Measurements from ENCODE around the gene ELAVL4.

ELAVL4 gene

GRCh38 chr1:50084389-50084788 is 24.3 kb upstream of the ELAVL4 start:
- no peak for DNase-seq (ENCODE audit: extremely low spot score)
- ChIA-PET CTCF (interaction anchor here (2.4 kb wide), 1 partner anchor 11 kb away, joined by 6 read pairs; no protein-coding TSS in a partner anchor), POLR2A (no interaction called here)
- TF ChIP-seq, protein P1, sequence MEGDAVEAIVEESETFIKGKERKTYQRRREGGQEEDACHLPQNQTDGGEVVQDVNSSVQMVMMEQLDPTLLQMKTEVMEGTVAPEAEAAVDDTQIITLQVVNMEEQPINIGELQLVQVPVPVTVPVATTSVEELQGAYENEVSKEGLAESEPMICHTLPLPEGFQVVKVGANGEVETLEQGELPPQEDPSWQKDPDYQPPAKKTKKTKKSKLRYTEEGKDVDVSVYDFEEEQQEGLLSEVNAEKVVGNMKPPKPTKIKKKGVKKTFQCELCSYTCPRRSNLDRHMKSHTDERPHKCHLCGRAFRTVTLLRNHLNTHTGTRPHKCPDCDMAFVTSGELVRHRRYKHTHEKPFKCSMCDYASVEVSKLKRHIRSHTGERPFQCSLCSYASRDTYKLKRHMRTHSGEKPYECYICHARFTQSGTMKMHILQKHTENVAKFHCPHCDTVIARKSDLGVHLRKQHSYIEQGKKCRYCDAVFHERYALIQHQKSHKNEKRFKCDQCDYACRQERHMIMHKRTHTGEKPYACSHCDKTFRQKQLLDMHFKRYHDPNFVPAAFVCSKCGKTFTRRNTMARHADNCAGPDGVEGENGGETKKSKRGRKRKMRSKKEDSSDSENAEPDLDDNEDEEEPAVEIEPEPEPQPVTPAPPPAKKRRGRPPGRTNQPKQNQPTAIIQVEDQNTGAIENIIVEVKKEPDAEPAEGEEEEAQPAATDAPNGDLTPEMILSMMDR (IDR thresholded peaks at IDR 0.05; ENCODE audit: control extremely low read depth, extremely low read depth, low read depth, missing control alignments) = no peak

DNA sequence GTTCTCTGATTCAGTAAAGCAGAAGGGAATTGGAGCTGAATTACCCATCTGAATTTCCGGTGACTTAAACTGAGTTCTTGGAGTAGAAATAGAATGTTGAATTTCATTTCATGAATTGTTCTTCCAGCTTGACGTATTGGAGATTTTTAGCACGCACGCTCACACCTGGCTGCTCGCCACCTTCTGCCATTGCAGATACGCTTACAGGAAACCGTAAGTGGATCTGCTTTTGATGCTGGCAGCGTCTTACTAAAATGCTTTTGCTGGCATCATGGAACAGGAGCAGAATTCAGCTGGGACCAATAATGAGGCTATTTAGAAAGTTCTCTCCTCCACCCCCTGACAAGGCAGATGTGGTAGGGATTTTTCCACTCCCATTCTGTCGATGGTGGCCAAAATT is 17.7 kb upstream of the ELAVL4 start:
- ChIA-PET POLR2A (no interaction called here), CTCF (interaction anchor here (1.0 to 1.5 kb wide), 3 partner anchors 11 to 15 kb away, joined by 3 to 4 read pairs (median 3); no protein-coding TSS in a partner anchor)
- TF ChIP-seq, protein P1 (IDR thresholded peaks at IDR 0.05; ENCODE audit: control extremely low read depth, extremely low read depth, low read depth, missing control alignments) = no peak
- DNase-seq (ENCODE audit: extremely low spot score) = no peak

- DNase-seq (ENCODE audit: extremely low spot score) = no peak
- ChIA-PET POLR2A (no interaction called here), CTCF (interaction anchor here (1.2 to 2.8 kb wide), 6 partner anchors 9 to 24 kb away, joined by 4 to 10 read pairs (median 6); no protein-coding TSS in a partner anchor)
- TF ChIP-seq, protein P1 (IDR thresholded peaks at IDR 0.05; ENCODE audit: control extremely low read depth, extremely low read depth, low read depth, missing control alignments) = no peak
Observed at GRCh38 chr1:50095716-50096115, 13.0 kb upstream of the ELAVL4 start.

DNA sequence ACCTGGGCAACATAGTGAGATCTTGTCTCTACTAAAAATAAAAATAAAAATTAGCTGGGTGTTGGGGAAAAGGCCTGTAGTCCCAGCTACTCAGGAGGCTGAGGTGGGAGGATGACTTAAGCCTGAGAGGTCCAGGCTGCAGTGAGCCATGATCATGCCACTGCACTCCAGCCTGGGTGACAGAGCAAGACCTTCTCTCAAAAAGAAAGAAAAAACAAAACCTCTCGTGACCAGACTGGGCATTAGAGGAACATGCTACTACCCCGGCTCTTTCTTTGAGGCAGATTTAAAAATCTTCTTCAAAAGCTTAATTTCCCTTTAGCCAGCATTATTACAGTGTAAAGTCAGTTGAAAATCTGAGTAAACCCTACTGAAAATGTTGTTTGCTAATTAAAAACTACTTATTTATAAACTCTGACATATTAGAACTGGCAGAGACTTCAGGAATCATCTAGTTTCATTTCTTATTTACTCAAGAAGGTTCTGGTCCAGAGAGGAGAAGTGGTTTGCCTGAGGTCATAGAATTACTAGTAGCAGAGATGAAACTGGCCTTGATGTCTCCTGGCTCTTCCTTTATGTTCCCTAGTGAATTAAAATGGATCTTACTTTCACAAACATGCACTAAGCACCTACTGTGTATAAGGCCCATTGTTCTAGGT is 11.6 kb upstream of the ELAVL4 start:
- CTCF ChIA-PET = interaction anchor here (2.7 to 2.8 kb wide), 2 partner anchors 11 to 19 kb away, joined by 6 to 8 read pairs; no protein-coding TSS in a partner anchor
- TF ChIP-seq, protein P1 (IDR thresholded peaks at IDR 0.05; ENCODE audit: control extremely low read depth, extremely low read depth, low read depth, missing control alignments) = no peak
- no peak for DNase-seq (ENCODE audit: extremely low spot score)
- POLR2A ChIA-PET = no interaction called here

GRCh38 chr1:50097791-50098190 is 10.9 kb upstream of the ELAVL4 start:
- ChIA-PET CTCF (interaction anchor here (2.8 kb wide), 1 partner anchor 12 kb away, joined by 6 read pairs; no protein-coding TSS in a partner anchor), POLR2A (no interaction called here)
- no peak for DNase-seq (ENCODE audit: extremely low spot score)
- TF ChIP-seq, protein P1 (IDR thresholded peaks at IDR 0.05; ENCODE audit: control extremely low read depth, extremely low read depth, low read depth, missing control alignments) = no peak

GRCh38 chr1:50098591-50099021 is 10.1 kb upstream of the ELAVL4 start:
- ChIA-PET CTCF (no interaction called here), POLR2A (no interaction called here)
- TF ChIP-seq, protein P1 (IDR thresholded peaks at IDR 0.05; ENCODE audit: control extremely low read depth, extremely low read depth, low read depth, missing control alignments) = no peak
- no peak for DNase-seq (ENCODE audit: extremely low spot score)

Measured in GM10248 (cell line).